Neural progenitor cell (in vitro differentiated cells): ENCODE data around the gene ELP6. TPM values are rescaled to one million over a fixed set of nuclear protein-coding genes. Genes with fewer than 3 reads are reported as not detected.

Source experiments
- DNase-seq: peaks from one replicate; pipeline ENCODE4 v3.0.0-alpha.2; 2016; ENCODE audit warnings: low spot score
- H2AFZ ChIP-seq: fragments of 200-600 bp; sonication (generic); replicated peaks from 2 replicates; pipeline ENCODE4 v1.6.1; 2016; ENCODE audit warnings: antibody characterized with exemption
- H3F3A ChIP-seq: fragments of 200-600 bp; sonication (generic); 2 replicates; pipeline ENCODE4 v1.6.1; 2016; ENCODE audit warnings: antibody characterized with exemption, low read depth
- H3K27ac ChIP-seq: fragments of 200-600 bp; sonication (generic); 2 replicates; pipeline ENCODE4 v1.5.1; 2016; ENCODE audit warnings: mild to moderate bottlenecking
- H3K27me3 ChIP-seq: fragments of 200-600 bp; sonication (generic); 2 replicates; pipeline ENCODE4 v1.6.1; 2016; ENCODE audit warnings: mild to moderate bottlenecking, moderate library complexity
- H3K36me3 ChIP-seq: fragments of 200-600 bp; sonication (generic); 2 replicates; pipeline ENCODE4 v1.5.1; 2016
- H3K4me1 ChIP-seq: fragments of 200-600 bp; sonication (generic); 2 replicates; pipeline ENCODE4 v1.6.1; 2016; ENCODE audit warnings: mixed run types
- H3K4me2 ChIP-seq: fragments of 200-600 bp; sonication (generic); 2 replicates; pipeline ENCODE4 v1.6.1; 2016
- H3K4me3 ChIP-seq: fragments of 200-600 bp; sonication (generic); 2 replicates; pipeline ENCODE4 v1.5.1; 2016
- H3K79me2 ChIP-seq: fragments of 200-600 bp; sonication (generic); 2 replicates; pipeline ENCODE4 v1.6.1; 2016; ENCODE audit warnings: low read depth
- H3K9ac ChIP-seq: fragments of 200-600 bp; sonication (generic); 2 replicates; pipeline ENCODE4 v1.6.1; 2016
- H3K9me3 ChIP-seq: fragments of 200-600 bp; sonication (generic); 2 replicates; pipeline ENCODE4 v1.5.1; 2016; ENCODE audit warnings: low read depth
- H4K20me1 ChIP-seq: fragments of 200-600 bp; sonication (generic); 2 replicates; pipeline ENCODE4 v1.6.1; 2016; ENCODE audit warnings: low read depth
- H3K27ac Mint-ChIP-seq: 3 replicates; pipeline ENCODE4 v1.8.0; 2021; ENCODE audit warnings: mixed read lengths
- H3K27me3 Mint-ChIP-seq: 2 replicates; pipeline ENCODE4 v1.8.0; 2022; ENCODE audit warnings: low read depth, mild to moderate bottlenecking, inconsistent platforms, moderate library complexity, mixed read lengths; ENCODE audit not compliant: insufficient read depth
- H3K36me3 Mint-ChIP-seq: 3 replicates; pipeline ENCODE4 v1.8.0; 2021; ENCODE audit warnings: mixed read lengths
- H3K4me1 Mint-ChIP-seq: 3 replicates; pipeline ENCODE4 v1.8.0; 2021; ENCODE audit warnings: mixed read lengths
- H3K4me3 Mint-ChIP-seq: 3 replicates; pipeline ENCODE4 v1.8.0; 2021; ENCODE audit warnings: mild to moderate bottlenecking, moderate library complexity, mixed read lengths
- H3K9me3 Mint-ChIP-seq: 3 replicates; pipeline ENCODE4 v1.8.0; 2020; ENCODE audit warnings: mixed read lengths
- EZH2 ChIP-seq: fragments of 200-600 bp; sonication (generic); IDR thresholded peaks from 2 replicates; pipeline ENCODE4 v1.6.1; 2017; ENCODE audit warnings: antibody characterized with exemption, mild to moderate bottlenecking, moderate library complexity
- EZH2phosphoT487 ChIP-seq: fragments of 200-600 bp; sonication (generic); IDR thresholded peaks from 2 replicates; pipeline ENCODE4 v1.6.1; 2017; ENCODE audit warnings: antibody characterized with exemption
- total RNA-seq: library from RNA; depleted of rRNA; stranded (reverse); fragments of >200 nt; gene quantifications from 2 replicates; pipeline ENCODE4 v1.2.3, GENCODE V29; 2015; ENCODE audit warnings: low replicate concordance
- TF ChIP-seq, protein P1 (sequence below): fragments of 200-600 bp; sonication (generic); IDR thresholded peaks from 2 replicates; pipeline ENCODE4 v1.5.1; 2017; ENCODE audit warnings: antibody characterized with exemption, mild to moderate bottlenecking

ELP6 gene
- total RNA-seq, 1 donor from 2014 or later: 32.9 TPM

DNA sequence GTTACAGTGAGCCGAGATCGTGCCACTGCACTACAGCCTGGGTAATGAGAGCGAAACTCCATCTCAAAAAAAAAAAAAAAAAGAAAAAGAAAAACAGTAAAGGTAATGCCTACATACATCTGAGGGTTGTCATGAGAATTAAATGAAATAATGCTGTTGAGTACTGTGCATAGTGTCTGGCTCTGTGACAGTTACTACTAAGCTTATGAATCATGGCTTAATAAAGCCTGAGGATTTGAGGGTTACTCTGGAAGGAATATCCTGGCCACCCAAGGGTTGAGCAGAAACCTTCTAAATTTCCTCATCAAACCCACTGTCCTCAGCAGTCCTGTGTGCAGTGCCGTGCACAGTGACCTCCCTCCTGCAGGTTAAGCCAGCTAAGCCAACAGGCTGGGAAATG is 26.8 kb upstream of the ELP6 start:
- no peak overlapping the region for H3K27ac Mint-ChIP-seq
- no peak overlapping the region for H3K4me2 ChIP-seq
- no peaks in the 10 kb centered on the region for H3K36me3 ChIP-seq
- peaks cover 10% of the 10 kb centered on the region for H3K27me3 Mint-ChIP-seq
- H3K27me3 ChIP-seq: no peaks in the 10 kb centered on the region
- no peaks in the 10 kb centered on the region for H3K36me3 Mint-ChIP-seq
- no peak overlapping the region for H3K4me3 Mint-ChIP-seq
- no peak overlapping the region for H2AFZ ChIP-seq
- peaks cover 11% of the 10 kb centered on the region for H3F3A ChIP-seq
- H3K9ac ChIP-seq: no peak overlapping the region
- no peaks in the 10 kb centered on the region for H3K9me3 ChIP-seq
- no peak for DNase-seq
- peaks cover 25% of the 10 kb centered on the region for H3K4me1 ChIP-seq
- H3K27ac ChIP-seq: no peak overlapping the region
- no peak overlapping the region for H3K4me3 ChIP-seq
- TF ChIP-seq, protein P1, sequence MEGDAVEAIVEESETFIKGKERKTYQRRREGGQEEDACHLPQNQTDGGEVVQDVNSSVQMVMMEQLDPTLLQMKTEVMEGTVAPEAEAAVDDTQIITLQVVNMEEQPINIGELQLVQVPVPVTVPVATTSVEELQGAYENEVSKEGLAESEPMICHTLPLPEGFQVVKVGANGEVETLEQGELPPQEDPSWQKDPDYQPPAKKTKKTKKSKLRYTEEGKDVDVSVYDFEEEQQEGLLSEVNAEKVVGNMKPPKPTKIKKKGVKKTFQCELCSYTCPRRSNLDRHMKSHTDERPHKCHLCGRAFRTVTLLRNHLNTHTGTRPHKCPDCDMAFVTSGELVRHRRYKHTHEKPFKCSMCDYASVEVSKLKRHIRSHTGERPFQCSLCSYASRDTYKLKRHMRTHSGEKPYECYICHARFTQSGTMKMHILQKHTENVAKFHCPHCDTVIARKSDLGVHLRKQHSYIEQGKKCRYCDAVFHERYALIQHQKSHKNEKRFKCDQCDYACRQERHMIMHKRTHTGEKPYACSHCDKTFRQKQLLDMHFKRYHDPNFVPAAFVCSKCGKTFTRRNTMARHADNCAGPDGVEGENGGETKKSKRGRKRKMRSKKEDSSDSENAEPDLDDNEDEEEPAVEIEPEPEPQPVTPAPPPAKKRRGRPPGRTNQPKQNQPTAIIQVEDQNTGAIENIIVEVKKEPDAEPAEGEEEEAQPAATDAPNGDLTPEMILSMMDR: no peak
- TF ChIP-seq EZH2 (no peak), EZH2phosphoT487 (no peak)
- H3K4me1 Mint-ChIP-seq: peaks cover 28% of the 10 kb centered on the region
- peaks cover 10% of the 10 kb centered on the region for H3K9me3 Mint-ChIP-seq
- H4K20me1 ChIP-seq: no peaks in the 10 kb centered on the region
- H3K79me2 ChIP-seq: no peaks in the 10 kb centered on the region

DNA sequence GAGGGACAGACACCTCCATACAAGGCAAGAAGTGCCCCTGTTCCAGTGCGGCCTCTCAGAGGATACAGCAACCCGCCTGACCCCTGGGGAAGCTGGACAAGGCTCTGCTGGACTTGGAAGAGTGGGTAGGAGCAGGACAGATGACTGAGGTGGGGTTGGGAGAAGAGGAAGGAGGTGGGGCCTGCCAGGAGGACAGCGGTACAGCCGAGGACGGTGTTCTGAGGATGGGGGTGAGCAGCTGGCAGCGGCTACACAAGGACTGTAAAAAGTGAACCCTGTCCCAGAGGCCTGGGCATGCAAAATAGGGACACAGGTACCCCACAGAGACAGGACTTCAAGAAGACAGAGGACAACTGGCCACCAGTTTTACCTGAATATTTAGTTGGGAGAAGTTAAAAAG is 23.5 kb upstream of the ELP6 start:
- H3K79me2 ChIP-seq: no peaks in the 10 kb centered on the region
- no peaks in the 10 kb centered on the region for H3K27me3 ChIP-seq
- Mint-ChIP-seq H3K36me3 (peaks cover 2% of the 10 kb centered on the region), H3K4me1 (peaks cover 22% of the 10 kb centered on the region), H3K4me3 (no peak overlapping the region), H3K9me3 (peaks cover 20% of the 10 kb centered on the region), H3K27me3 (peaks cover 7% of the 10 kb centered on the region), H3K27ac (peak overlapping the region; percentile 78)
- peak overlapping the region; percentile 78 for H2AFZ ChIP-seq
- peaks cover 20% of the 10 kb centered on the region for H3K4me1 ChIP-seq
- TF ChIP-seq, protein P1: no peak
- no peak for TF ChIP-seq EZH2
- no peak for TF ChIP-seq EZH2phosphoT487
- no peak overlapping the region for H3K9ac ChIP-seq
- H3K4me2 ChIP-seq: peak overlapping the region; percentile 8
- no peaks in the 10 kb centered on the region for H3K36me3 ChIP-seq
- peak overlapping the region; percentile 7 for H3K27ac ChIP-seq
- H3F3A ChIP-seq: peaks cover 11% of the 10 kb centered on the region
- no peak overlapping the region for H3K4me3 ChIP-seq
- H3K9me3 ChIP-seq: no peaks in the 10 kb centered on the region
- no peaks in the 10 kb centered on the region for H4K20me1 ChIP-seq
- DNase-seq: no peak

DNA sequence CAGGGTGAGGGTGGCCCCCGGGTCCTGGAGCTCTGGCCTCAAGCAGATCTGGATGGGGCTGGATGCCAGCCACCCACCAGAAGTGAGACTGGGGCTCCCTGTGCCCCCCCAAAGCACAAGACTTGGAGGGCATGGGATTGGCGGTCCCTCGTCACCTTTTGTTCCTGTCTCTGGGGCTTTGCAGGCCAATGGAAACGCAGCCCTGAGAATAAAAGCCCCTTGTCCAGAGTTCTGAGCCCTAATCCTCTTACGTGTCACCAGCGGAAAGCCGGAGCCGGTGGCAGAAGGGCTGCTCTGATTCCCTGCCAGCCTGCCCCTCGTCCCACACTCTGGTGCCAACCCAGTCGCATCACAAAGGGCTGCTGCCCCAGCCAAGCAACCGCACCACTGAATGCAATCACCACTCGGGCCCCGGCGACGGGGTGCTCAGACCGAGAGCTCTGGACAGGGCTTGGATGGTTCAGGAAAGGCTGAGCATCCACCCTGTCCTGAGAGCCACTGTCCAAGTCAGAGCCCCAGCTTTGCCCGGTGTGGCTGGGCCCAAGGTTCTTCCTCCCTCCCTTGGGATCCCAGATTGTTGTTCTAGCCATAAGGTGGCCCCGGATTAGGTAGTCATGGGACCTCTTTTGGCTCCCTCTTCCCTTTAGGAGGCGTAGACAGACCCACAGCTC is 22.8 kb upstream of the ELP6 start:
- Histone ChIP-seq H4K20me1 (no peaks in the 10 kb centered on the region), H3K27ac (peak overlapping the region; percentile 7), H3K4me1 (peaks cover 20% of the 10 kb centered on the region), H3K27me3 (no peaks in the 10 kb centered on the region), H2AFZ (peak overlapping the region; percentile 78), H3F3A (peaks cover 11% of the 10 kb centered on the region), H3K4me2 (peak overlapping the region; percentile 8), H3K4me3 (no peak overlapping the region), H3K79me2 (no peaks in the 10 kb centered on the region), H3K36me3 (no peaks in the 10 kb centered on the region), H3K9me3 (no peaks in the 10 kb centered on the region), H3K9ac (no peak overlapping the region)
- TF ChIP-seq EZH2: no peak
- TF ChIP-seq, protein P1: no peak
- no peak for TF ChIP-seq EZH2phosphoT487
- Mint-ChIP-seq H3K27me3 (peaks cover 7% of the 10 kb centered on the region), H3K36me3 (peaks cover 2% of the 10 kb centered on the region), H3K9me3 (peaks cover 20% of the 10 kb centered on the region), H3K4me3 (no peak overlapping the region), H3K4me1 (peaks cover 16% of the 10 kb centered on the region), H3K27ac (peak overlapping the region; percentile 78)
- DNase-seq: peak; percentile 83
